ENCODE results near the gene SNORC.
"Not testable (repeated sequence)": the region's sequence is repeated elsewhere in the genome, so short reads cannot be mapped to it uniquely, and the experiment has no call there.

Gene SNORC

GRCh38 chr2:232870018-232870765 lies at the start of gene SNORC:
TSS of gene SNORC (plus strand) at chr2:232870264. CDS start at chr2:232870342, 78 bp downstream.
- no peak for DNase-seq (ENCODE audit: low spot score)

DNA sequence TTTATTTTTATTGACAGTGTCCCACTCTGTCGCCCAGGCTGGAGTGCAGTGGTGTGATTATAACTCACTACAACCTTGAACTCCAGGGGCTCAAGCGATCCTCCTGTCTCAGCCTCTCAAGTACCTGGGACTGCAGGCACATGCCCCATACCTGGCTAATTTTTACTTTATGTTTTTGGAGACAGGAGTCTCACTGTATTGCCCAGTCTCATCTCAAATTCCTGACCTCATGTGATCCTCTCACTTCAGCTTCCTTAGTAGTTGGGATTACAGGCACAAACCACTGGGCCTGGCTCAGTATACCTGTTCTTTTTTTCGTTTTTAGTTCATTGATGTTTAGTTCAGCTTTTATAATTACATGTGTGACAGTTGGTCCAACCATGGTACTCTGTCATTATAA lies 40.1 kb upstream of the SNORC start:
- no peak for DNase-seq (ENCODE audit: low spot score)

DNA sequence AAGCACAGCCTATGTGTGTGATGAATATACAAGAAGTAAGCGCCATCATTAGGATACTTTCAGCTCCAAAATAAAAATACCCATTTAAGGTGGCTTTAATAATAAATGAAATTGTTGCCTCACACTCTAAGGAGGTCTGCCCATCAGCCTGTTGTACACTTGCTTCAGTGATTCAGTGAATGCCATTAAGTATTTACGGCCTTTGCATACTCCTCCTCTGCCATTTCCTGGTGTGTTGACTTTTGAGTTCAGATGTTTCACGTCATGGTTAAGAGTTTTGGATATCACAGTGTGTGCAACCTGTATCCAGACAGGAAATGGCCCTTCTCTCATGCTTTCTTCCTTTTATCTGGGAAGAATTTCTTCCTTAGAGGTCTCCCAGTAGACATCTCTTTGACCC lies 38.6 kb upstream of the SNORC start:
- no peak for DNase-seq (ENCODE audit: low spot score)

DNA sequence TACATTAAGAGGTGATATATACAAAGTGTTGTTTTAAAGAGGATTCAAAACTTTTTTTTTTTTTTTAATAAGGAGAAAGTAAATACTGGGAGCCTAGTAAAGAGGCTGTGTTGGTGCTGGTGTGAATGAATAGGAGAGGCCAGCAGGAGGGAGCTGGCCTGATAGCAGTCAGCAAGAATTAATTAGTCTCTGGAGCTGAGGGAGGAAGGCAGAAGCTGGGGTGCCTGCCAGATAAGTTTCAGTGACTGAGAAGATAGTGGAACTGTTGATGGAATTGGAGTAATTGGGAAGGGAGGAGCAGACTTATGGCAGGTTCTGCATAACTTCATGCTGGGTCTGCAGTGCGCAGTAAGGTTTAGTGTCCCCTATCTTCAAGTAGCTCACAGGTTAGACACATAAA lies 36.2 kb upstream of the SNORC start:
- no peak for DNase-seq (ENCODE audit: low spot score)

DNA sequence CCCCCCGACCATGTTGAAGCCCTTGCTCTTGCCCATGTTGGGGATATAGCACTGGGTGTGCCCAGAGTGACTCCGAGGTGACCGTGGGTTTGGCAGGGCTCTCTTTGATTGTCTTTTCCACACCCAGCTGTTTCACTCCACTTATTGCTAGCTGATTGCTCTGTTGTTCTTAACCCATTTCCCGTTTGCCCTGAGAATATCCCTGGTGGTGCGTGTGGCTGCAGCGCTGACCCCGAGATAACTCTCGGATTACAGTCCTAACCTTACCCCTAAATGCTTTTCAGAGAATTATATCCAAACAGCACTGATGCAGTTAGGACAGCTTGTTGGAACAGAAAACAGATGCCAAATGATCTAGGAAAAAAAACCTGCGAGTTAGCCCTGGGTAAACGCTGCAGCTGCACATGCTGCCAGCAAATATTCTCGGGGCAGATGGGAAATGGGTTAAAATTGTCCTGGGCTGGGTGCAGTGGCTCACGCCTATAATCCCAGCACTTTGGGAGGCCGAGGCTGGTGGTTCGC lies 34.3 kb upstream of the SNORC start:
- peak; percentile 5 for DNase-seq (ENCODE audit: low spot score)

DNA sequence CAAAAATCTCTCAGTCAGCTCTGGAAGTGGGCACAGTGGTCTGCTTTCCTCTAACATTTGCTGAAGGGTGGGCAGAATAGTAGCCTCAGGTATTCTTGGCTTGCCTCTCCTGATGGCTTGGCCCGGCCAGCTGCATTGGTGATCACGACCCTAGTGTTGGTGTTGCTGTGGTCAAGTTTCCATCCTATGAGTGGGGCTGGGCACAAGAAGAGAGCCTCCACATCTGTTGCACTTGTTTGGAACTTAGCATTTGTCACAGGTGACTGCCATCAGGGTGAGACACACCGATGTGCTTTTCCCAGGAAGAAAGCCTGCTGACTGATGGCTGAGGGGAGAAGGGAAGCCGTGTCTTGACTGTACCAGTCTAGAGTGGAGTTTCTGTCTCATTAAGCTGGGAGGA lies 33.1 kb upstream of the SNORC start:
- DNase-seq (ENCODE audit: low spot score), result no peak

- no peak for DNase-seq (ENCODE audit: low spot score)
These were observed 31.6 kb upstream of the SNORC start for GRCh38 chr2:232838406-232838874.

GRCh38 chr2:232839411-232840079 lies 30.5 kb upstream of the SNORC start:
- peak; percentile 13 for DNase-seq (ENCODE audit: low spot score)

DNA sequence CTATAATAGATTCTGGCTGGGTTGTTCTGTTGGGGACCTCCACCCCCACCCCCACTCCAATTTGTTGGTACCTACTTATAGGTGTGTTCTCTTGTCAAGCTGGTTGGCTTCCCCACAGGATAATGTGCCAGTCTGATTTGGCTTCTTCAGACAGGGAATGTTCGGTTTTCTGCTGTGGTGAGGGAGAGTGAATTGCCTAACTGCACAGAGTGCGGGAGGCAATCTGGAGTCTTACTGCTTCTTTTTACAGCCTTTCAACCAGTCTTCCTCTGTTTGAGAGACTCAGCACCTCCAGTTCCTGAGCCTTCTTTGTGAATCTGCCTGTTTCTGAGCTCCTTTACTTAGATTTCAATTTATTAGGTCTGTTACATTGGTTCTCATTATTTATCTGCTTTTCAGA lies 27.4 kb upstream of the SNORC start:
- no peak for DNase-seq (ENCODE audit: low spot score)

DNA sequence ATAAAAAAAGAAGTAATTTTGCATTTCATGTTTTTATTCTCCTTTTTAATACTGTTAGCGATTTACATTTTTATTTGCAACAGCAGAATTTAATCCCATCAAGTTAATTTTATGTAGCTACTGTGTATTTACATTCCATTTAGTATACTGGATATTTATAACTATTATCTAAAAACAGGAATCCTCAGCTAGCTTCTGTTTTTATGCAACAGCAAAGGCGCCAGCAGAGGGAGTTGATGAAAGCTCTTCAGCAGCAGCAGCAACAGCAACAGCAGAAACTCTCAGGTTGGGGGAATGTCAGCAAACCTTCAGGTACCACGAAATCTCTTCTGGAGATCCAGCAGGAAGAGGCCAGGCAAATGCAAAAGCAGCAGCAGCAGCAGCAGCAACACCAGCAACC lies 26.2 kb upstream of the SNORC start:
- no peak for DNase-seq (ENCODE audit: low spot score)

GRCh38 chr2:232846055-232846454 lies 24.0 kb upstream of the SNORC start:
- DNase-seq (ENCODE audit: low spot score), result no peak

DNA sequence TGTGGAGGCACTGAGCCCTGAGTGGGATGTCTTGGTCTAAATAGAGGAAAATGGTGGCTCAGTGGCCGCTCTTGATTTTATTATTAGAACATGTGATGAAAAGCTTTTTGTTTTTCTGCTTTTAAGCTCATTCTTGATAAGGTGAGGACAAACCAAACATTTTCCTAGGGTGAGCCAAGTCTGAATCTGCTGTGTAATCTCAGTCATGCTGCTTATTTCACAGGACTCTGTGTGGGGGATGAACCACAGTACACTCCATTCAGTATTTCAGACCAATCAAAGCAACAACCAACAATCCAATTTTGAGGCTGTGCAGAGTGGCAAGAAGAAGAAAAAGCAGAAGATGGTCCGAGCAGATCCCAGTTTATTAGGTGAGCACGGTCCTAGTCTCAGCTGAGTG lies 20.0 kb upstream of the SNORC start:
- DNase-seq (ENCODE audit: low spot score), result no peak

DNA sequence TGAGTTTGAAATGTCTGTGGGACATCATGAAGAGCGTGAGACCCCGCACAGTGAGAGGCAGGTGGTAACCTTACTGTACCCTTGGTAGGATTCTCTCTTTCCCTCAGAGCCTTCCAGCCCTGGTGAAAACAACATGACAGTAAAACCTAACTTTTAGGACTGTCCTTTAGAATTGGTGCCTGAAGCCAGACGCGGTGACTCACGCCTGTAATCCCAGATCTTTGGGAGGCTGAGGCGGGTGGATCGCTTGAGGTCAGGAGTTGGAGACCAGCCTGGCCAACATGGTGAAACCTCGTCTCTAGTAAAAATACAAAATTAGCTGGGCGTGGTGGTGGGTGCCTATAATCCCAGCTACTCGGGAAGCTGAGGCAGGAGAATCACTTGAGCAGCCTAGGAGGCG lies 18.0 kb upstream of the SNORC start:
- not testable (repeated sequence) for DNase-seq (ENCODE audit: low spot score)

GRCh38 chr2:232852676-232853075 lies 17.4 kb upstream of the SNORC start:
- no peak for DNase-seq (ENCODE audit: low spot score)

DNA sequence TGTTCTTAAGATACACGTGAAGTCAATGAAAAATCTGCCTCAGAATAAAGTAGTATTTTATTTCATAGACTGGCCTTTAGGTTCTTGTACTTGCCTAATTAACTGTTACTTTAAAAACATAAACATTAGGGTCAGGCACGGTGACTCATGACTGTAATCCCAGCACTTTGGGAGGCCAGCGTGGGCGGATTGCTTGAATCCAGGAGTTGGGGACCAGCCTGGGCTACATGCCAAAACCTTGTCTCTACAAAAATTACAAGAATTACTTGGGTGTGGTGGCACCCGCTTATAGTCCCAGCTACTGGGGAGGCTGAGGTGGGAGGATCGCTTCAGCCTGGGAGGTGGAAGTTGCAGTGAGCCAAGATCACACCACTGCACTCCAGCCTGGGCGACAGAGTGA lies 16.0 kb upstream of the SNORC start:
- DNase-seq (ENCODE audit: low spot score), result no peak

- no peak for DNase-seq (ENCODE audit: low spot score)
These were observed 12.9 kb upstream of the SNORC start for GRCh38 chr2:232857158-232857563.

GRCh38 chr2:232859385-232859916 lies 10.6 kb upstream of the SNORC start:
- no peak for DNase-seq (ENCODE audit: low spot score)

GRCh38 chr2:232860593-232861241 lies 9.3 kb upstream of the SNORC start:
- no peak for DNase-seq (ENCODE audit: low spot score)

DNA sequence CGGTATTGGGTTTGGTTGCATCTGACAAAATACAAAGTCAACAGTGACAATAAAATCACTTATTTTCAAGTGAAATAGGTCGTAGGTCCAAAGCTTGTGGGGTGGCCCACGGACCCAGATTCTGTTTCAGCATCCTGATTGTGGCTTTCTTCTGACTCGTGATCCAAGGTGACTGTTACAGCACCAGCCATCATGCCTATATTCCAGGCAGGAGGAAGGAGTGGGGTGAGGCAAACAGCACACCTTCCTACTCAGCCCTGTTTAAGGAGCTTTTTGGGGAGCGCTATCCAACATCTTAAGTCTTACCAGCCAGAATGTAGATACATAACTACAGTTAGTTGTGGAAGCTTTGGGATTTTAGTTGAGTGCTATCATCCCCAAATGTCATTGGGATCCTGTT lies 8.7 kb upstream of the SNORC start:
- DNase-seq (ENCODE audit: low spot score), result no peak

- no peak for DNase-seq (ENCODE audit: low spot score)
These were observed 6.1 kb upstream of the SNORC start for GRCh38 chr2:232863996-232864395.

DNA sequence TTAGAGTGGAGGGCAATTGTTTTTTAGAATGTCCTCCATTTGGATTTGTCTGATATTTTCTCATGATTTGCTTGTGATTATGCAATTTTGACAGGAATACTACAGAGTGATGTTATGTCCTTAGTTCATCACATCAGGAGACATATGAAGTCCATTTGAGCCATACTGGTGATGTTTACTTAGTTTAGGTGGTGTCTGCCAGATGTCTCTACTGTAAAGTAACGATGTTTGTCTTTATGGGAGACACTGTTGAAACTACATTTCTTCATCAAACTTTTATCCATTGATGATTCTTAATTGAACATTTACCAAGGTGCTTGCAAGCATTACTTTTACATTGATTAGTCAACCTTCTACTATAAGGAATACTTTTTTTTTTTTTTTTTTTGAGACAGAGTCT lies 4.9 kb upstream of the SNORC start:
- no peak for DNase-seq (ENCODE audit: low spot score)

DNA sequence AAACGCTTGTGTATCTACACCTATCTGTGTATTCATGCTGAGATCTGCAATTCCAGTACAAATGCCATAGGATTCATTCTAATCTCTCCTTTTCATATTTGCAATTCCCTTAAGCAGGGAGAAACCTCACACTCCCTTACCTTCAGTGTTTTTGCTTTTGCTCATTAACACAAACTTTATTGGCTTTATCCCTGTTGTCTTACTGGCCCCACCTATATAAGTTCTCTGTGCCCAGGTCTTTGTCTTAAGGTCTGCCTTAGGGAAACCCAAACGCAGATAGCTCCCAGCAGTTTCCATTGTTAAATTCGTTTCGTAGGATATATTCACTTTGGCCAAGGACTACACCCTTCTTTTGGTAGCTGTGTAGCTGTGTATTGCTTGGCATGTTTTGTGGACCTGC lies 4.0 kb upstream of the SNORC start:
- no peak for DNase-seq (ENCODE audit: low spot score)

Data from cerebellar cortex (tissue), 1 donor.